Sigmoid colon (tissue), 4 donors: ENCODE measurements around the gene ACR.

Source experiments
- CTCF ChIP-seq, 4 experiments: fragments of 450-650 bp in 3 of 4; fragments of 200-600 bp in 1 of 4; IDR thresholded peaks; one replicate each; pipeline ENCODE4 v1.5.1; 2016 to 2019; ENCODE audit warnings: antibody characterized with exemption in 4 of 4, mild to moderate bottlenecking in 3 of 4, moderate library complexity in 2 of 4
- EP300 ChIP-seq, 4 donors: sonication (generic); formaldehyde crosslinking; IDR thresholded peaks; one replicate each; pipeline ENCODE4 v1.6.1; 2017; ENCODE audit warnings: antibody characterized with exemption in 4 of 4
- POLR2A ChIP-seq, 2 donors: fragments of 450-650 bp; IDR thresholded peaks; one replicate each; pipeline ENCODE4 v1.6.1; 2016; ENCODE audit warnings: antibody characterized with exemption in 2 of 2, mild to moderate bottlenecking in 2 of 2, moderate library complexity in 2 of 2

- TF ChIP-seq CTCF (IDR thresholded peaks at IDR 0.05) = no peak
- TF ChIP-seq POLR2A (IDR thresholded peaks at IDR 0.05) = no peak
- no peak for TF ChIP-seq EP300 (IDR thresholded peaks at IDR 0.05)
Measured at GRCh38 chr22:50720301-50721256, 17.4 kb upstream of the ACR start.
